ENCODE data around the gene RBP3.

RBP3 gene

DNA sequence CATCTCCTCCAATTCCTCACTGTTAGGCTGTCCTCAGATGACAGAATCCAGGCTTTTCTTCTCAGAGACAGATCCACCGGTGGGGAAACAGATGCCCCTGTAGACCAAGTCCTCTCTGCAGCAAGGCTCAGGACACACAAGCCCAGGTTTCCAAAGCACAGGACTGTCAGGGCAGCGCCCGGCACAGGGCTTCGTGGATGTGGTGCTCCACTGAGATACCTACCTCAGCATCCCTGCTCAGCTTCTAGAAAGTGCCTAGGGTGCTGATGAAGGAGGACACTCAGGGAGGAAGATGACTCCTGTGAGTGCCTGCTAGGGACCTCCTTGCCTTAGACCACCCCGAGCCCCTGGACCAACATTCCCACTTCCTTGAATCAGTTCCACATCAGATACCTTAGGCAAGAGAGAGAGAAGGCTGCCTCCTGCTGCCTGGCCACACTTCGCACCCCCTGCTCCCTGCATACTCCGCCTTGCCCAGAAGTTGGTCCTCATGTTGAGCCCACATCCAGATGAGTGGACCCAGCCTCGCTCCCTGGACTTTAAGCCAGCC is 8.9 kb upstream of the RBP3 start:
- DNase-seq: no peak

DNA sequence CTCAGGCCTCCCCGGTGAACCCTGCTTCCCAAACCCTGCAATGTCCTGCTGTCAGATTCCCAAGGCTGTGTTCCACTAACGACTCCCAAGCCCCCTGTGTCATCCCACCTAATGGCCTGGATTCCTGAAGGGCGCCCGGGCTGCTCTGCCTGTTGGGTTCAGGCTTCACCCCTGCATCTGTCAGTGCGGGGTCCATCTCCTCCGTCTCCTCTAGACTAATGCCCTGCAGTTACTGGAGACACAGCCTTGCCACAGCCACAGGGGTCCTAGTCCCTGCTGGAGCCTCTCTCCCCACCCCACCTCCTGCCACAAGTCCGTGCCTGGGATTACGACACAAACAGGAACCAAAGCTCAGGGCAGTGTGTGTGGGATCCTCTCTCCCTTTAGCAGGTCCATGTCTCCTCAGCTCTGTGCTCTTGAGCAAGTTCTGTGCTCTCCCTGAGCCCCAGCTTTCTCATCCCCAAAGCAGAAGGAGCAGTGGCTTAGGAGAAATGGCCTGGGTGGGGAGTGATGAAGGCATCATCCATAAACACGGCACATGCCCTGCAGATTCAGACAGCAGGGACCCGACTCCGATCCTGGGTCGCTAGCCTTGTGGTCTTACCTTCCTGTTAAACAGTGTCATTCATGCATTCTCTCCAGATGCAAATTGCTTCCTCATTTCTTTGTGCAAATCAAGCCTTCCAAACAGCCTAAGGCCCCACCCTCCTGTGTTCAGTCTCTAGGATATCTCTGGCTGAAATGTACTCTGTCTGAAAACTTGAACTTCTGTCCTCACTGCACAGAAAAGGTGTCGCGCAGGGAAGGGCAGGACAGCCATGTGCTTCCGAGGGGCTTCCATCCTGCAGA is 8.2 kb upstream of the RBP3 start:
- DNase-seq: no peak

DNA sequence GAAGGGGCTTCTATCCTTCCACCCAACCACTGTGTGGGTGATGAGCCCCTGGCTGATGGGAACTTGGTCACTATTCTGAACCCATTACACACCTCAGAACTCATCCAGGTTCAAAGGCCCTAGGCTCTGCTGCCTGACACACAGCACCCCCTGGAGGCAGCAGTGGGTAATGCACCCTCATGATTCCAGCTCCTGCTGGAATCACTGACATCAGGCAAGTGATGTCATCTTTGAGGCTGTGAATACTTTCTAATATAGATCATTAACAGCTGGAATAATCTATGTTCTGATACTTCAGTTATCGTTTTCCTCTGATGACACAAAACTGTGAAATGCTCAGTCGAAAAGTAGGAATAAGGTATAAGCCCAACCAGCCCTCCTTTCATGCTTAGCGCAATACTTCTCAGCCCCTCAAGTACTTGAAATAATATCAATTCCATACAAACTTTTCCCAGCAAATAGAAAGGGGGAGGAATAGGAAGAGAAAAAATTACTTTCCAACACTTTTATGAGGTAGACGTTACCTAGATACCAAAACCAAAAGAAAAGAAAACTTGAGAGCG is 7.5 kb upstream of the RBP3 start:
- DNase-seq: peak; percentile 61

DNA sequence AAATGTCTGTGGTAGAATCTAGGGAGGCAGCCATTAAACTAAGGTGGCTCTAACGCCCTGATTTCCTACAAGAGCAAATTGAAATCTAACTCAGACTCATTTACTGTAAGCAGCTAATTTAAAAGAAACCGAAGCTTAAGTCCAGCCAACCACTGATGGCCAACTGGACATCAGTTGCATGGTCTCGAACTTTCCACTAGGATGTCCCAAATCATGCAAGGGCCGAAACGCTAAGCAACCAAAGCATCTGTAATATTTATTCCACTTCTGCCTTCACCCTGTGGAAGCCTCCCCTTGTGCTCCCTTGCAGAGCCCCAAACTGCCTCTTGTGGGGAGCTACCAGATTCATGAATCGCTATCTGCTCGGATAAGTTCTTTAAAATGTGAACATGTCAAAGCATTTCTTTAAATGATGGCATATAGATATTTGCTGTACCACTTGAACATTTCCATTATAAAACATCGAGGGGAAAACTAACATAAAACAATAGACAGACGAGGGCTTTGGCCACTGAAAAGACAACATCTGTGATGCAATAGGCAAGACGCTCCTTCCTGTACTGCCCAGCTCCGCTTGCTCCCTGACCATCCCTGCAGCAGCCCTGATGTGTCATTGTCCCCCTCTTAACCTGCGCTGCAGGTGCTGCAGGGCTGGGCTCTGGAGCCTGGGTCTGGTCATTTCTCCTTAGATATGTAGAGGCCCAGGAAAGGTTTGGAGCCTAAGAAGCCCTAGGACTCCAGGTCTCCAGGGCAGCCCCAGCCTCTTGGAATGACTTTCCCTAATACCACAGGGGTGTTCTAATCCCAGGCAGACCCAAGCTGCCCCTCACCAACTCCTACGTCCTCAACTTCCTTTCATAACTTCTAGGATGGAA is 2.9 kb upstream of the RBP3 start:
- DNase-seq: no peak

DNA sequence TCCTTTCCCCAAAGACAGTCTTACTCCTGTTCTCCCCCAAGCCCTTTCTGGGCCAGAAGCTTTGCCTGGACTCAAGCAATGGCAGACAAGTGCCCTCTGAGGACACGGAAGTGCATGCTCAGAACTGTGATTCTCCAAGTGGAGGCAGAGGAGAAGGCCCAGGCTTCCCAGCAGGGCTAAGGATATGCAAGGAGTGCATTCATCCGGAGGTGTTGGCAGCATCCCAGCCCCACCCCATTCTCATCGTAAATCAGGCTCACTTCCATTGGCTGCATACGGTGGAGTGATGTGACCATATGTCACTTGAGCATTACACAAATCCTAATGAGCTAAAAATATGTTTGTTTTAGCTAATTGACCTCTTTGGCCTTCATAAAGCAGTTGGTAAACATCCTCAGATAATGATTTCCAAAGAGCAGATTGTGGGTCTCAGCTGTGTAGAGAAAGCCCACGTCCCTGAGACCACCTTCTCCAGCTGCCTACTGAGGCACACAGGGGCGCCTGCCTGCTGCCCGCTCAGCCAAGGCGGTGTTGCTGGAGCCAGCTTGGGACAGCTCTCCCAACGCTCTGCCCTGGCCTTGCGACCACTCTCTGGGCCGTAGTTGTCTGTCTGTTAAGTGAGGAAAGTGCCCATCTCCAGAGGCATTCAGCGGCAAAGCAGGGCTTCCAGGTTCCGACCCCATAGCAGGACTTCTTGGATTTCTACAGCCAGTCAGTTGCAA is 1.4 kb upstream of the RBP3 start:
- DNase-seq: no peak

DNA sequence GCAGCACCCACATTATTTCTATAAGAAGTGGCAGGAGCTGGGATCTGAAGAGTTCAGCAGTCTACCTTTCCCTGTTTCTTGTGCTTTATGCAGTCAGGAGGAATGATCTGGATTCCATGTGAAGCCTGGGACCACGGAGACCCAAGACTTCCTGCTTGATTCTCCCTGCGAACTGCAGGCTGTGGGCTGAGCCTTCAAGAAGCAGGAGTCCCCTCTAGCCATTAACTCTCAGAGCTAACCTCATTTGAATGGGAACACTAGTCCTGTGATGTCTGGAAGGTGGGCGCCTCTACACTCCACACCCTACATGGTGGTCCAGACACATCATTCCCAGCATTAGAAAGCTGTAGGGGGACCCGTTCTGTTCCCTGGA is 874 bp upstream of the RBP3 start:
- DNase-seq: no peak

DNA sequence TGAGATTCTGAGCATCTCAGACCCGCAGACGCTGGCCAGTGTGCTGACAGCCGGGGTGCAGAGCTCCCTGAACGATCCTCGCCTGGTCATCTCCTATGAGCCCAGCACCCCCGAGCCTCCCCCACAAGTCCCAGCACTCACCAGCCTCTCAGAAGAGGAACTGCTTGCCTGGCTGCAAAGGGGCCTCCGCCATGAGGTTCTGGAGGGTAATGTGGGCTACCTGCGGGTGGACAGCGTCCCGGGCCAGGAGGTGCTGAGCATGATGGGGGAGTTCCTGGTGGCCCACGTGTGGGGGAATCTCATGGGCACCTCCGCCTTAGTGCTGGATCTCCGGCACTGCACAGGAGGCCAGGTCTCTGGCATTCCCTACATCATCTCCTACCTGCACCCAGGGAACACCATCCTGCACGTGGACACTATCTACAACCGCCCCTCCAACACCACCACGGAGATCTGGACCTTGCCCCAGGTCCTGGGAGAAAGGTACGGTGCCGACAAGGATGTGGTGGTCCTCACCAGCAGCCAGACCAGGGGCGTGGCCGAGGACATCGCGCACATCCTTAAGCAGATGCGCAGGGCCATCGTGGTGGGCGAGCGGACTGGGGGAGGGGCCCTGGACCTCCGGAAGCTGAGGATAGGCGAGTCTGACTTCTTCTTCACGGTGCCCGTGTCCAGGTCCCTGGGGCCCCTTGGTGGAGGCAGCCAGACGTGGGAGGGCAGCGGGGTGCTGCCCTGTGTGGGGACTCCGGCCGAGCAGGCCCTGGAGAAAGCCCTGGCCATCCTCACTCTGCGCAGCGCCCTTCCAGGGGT is 703 bp downstream of the RBP3 start:
- no peak for DNase-seq

DNA sequence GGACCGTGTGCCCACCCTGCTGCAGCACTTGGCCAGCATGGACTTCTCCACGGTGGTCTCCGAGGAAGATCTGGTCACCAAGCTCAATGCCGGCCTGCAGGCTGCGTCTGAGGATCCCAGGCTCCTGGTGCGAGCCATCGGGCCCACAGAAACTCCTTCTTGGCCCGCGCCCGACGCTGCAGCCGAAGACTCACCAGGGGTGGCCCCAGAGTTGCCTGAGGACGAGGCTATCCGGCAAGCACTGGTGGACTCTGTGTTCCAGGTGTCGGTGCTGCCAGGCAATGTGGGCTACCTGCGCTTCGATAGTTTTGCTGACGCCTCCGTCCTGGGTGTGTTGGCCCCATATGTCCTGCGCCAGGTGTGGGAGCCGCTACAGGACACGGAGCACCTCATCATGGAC is 1.4 kb downstream of the RBP3 start:
- no peak for DNase-seq

DNA sequence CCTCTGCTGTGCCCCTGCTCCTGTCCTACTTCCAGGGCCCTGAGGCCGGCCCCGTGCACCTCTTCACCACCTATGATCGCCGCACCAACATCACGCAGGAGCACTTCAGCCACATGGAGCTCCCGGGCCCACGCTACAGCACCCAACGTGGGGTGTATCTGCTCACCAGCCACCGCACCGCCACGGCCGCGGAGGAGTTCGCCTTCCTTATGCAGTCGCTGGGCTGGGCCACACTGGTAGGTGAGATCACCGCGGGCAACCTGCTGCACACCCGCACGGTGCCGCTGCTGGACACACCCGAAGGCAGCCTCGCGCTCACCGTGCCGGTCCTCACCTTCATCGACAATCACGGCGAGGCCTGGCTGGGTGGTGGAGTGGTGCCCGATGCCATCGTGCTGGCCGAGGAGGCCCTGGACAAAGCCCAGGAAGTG is 1.8 kb downstream of the RBP3 start:
- DNase-seq: no peak

DNA sequence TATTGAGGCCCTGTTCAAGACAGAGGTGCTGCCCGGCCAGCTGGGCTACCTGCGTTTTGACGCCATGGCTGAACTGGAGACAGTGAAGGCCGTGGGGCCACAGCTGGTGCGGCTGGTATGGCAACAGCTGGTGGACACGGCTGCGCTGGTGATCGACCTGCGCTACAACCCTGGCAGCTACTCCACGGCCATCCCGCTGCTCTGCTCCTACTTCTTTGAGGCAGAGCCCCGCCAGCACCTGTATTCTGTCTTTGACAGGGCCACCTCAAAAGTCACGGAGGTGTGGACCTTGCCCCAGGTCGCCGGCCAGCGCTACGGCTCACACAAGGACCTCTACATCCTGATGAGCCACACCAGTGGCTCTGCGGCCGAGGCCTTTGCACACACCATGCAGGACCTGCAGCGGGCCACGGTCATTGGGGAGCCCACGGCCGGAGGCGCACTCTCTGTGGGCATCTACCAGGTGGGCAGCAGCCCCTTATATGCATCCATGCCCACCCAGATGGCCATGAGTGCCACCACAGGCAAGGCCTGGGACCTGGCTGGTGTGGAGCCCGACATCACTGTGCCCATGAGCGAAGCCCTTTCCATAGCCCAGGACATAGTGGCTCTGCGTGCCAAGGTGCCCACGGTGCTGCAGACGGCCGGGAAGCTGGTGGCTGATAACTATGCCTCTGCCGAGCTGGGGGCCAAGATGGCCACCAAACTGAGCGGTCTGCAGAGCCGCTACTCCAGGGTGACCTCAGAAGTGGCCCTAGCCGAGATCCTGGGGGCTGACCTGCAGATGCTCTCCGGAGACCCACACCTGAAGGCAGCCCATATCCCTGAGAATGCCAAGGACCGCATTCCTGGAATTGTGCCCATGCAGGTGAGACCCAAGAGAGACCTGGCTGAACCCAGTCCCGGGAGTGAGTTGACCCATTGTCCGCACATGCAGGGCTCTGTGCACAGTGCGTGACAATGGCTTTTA is 2.8 kb downstream of the RBP3 start:
- no peak for DNase-seq

DNA sequence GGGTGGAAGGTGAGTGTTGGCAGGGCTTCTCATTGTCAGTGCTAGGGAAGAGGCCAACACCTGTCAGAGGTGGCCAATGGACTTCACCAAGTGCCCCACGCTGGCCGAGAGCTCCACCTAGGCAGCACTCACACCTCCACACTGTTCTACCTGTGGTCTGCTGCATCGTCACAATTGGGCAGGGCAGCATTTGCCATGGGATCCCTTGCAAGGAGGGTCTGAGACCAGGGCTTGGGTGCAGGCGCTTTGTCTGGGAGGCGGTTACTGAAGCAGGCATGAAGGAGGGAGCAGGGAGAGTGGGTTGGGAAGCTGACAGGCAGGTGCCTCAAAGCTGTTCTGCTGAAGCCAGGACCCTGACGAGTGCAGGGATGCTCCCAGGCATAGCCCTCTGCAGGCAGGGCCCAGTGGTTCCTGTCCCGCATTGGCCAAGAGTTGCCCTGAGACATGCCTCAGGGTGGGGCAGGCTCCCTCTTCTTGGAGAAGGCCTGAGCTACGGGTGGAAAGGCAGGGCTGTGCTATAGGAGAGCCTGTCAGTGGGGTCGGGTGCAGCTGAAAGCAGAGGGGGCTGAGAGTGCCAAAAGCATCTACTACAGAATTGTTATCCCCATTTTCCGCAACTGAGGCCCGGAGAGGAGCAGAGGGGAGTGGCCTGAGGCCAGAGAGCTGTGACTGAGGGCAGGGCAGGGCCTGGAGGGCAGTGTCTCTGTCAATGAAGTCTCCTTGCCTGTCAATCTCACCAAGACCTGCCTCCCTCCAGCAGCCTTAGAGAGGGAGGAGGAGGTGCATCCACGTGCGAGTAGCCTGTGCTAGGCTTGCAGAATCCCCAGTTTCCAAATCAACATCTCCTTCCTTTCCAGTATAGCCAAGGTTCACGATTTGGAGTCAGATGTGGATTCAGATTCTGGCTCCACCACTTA is 4.0 kb downstream of the RBP3 start:
- no peak for DNase-seq

DNA sequence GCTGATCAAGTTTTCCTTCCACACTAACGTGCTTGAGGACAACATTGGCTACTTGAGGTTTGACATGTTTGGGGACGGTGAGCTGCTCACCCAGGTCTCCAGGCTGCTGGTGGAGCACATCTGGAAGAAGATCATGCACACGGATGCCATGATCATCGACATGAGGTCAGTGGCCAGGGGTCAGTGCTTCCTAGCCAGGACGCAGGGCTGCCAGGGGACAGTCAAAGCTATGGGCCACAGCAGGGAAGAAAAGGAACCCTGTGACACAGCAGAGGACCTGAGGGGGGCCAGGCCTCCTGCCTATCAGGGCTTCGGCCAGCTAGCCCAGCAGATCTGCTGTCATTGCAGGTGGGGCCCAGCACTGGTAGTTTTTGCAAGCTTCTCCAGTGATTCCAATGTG is 5.2 kb downstream of the RBP3 start:
- DNase-seq: no peak

DNA sequence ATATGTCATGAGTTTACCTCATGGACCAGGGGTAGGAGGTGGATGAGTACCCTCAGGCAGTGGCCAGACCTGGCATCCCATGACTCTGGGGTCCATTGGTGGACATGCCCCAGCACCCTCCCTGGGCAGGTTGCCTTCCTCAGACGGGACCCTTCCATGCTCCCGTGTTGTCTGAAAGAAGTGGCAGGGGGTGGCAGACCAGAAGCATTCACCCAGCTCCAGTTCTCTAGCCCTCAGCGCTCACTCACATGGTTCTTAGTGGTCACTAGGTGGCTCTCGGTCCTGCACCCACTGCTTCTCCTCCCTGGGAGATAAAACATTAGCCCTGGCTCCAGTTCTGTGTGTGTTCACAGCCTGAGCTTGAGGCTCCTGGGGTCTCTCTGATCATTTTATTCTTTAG is 6.0 kb downstream of the RBP3 start:
- DNase-seq: no peak

DNA sequence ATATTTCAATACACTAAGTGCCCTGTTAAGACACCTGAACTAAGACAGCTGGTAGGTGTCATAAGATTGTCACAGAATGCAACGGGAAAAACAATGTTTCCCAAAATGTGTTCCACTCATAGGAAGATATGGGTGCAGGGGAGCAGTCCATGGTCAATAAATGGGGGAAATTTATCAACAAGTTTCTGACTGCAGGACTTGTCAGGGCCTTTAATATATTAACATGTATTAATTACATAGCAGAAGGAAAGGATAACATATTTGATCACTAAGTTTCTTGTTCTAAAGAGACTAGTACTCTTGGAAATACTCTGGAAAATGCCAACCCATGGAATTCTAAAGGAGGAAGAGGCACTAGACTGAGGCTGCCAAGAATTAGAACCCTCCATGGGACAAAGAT is 6.7 kb downstream of the RBP3 start:
- DNase-seq: no peak

DNA sequence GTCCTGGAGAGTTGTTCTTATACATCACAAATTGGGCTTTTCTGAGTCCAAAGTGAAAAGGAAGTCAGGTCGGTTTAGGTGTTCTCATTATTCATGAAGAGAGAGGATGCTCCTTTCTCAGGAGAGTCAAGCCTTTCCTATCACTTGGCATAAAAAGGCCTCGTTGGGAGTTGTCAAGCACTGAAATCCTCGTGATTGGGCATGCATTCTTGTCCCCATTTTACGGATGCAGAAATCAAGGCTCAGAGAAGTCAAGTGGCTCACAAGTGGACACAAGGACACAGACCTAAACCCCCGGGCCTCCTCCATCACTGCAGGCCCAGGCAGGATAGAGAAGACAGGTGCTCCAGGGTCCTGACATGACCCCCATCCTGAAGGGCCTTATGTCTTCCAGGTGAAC is 8.5 kb downstream of the RBP3 start:
- DNase-seq: no peak

DNA sequence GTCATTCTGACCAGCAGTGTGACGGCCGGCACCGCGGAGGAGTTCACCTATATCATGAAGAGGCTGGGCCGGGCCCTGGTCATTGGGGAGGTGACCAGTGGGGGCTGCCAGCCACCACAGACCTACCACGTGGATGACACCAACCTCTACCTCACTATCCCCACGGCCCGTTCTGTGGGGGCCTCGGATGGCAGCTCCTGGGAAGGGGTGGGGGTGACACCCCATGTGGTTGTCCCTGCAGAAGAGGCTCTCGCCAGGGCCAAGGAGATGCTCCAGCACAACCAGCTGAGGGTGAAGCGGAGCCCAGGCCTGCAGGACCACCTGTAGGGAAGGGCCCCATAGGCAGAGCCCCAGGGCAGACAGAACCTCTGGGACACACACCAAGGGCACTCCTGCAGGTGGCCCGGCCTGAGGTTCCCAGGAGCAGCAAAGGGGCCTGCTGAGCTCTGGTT is 9.0 kb downstream of the RBP3 start:
- DNase-seq: no peak

DNA sequence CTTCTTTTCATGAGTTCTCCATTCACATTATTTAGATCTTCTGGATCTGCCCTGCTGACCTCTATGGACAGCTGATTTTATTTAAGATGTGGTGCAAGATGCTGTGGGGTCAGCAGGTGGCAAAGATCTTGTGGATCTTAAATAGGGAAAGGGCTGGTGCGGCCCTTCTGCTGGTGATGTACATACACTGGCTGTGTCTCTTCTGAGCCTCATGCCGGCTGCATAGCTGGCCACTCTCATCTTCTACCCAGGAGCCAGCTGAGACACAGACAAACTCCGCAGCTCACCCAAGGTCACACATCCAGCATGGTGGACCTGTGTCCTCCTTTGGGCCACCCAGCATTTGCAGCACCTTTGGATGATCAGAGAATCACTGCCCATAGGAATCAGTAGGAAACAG is 9.7 kb downstream of the RBP3 start:
- no peak for DNase-seq

DNA sequence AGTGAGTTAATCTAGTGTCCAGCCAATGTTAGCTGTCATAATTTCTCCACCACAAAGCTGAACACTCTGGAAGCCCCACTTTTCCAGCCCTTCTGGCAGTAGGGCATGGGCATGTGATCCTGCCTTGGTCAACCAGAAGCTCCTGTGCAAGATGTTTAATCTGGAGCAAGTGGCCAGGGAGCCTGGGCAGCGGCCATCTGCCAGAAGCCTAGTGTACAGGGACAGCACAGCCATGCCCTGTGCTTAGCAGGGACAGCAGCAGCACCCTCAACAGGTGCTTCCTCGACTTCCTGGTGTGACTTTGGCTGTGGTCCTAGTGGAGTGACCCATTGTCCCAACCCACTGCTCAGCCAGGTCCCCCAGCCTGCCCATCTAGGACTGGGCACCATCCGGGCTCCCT is 10.3 kb downstream of the RBP3 start:
- no peak for DNase-seq

DNA sequence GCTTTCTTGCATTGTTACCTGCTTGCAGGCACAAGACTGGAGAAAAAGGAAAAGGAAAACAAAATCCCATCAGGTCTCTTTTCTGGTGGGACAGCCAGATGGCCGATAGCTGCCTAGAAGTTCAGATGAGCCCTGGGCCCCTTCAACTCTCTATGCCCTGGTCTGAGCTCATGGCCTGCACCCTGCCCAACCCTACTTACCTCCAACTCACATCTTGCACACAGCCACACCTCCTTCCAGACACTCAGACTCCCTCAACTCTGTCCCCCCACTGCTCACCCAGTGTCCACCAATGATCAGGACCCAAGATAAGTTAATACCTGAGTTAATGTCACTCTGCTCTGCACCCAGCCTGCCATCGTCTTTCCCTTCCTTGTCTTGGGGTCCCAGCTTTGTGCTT is 10.9 kb downstream of the RBP3 start:
- no peak for DNase-seq
